LNCAP (cell line): Measurements from ENCODE around the gene ACVR1.

Experiments
- TF ChIP-seq, protein P1 (sequence below): fragments of 450-650 bp; IDR thresholded peaks from 2 replicates; pipeline ENCODE4 v1.5.1; 2017; ENCODE audit warnings: mild to moderate bottlenecking

The ACVR1 gene

DNA sequence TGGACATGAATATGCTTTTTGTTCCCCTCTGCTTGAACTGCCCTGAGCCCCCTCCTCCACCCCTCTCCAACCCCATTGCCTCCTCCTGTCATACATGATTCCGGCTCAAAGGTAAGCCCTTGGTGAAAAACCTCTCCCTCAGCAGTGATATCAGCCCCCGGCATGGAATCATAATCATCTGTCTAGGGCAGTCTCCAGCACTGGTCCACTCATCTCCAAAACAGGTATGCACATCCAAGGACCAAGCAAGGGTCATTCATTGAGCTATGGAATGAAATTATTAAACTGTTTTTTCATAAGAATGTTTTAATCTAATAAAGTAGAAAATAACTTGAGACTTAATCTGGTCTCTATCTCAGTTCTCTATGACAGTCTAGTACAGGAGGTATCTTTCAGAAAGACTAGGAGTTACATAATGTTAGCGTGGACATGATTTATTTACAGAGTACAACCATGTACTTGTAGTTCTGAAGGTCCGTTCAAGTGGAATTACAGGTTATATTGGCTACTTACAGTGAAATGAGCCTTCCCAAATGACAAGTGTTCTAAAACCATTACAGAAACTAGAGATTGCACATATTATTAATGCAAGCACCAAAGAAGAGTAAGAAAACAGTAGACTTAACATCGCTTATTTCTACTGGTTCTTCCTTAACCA is 75.2 kb downstream of the ACVR1 start:
- TF ChIP-seq, protein P1, sequence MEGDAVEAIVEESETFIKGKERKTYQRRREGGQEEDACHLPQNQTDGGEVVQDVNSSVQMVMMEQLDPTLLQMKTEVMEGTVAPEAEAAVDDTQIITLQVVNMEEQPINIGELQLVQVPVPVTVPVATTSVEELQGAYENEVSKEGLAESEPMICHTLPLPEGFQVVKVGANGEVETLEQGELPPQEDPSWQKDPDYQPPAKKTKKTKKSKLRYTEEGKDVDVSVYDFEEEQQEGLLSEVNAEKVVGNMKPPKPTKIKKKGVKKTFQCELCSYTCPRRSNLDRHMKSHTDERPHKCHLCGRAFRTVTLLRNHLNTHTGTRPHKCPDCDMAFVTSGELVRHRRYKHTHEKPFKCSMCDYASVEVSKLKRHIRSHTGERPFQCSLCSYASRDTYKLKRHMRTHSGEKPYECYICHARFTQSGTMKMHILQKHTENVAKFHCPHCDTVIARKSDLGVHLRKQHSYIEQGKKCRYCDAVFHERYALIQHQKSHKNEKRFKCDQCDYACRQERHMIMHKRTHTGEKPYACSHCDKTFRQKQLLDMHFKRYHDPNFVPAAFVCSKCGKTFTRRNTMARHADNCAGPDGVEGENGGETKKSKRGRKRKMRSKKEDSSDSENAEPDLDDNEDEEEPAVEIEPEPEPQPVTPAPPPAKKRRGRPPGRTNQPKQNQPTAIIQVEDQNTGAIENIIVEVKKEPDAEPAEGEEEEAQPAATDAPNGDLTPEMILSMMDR: no peak

DNA sequence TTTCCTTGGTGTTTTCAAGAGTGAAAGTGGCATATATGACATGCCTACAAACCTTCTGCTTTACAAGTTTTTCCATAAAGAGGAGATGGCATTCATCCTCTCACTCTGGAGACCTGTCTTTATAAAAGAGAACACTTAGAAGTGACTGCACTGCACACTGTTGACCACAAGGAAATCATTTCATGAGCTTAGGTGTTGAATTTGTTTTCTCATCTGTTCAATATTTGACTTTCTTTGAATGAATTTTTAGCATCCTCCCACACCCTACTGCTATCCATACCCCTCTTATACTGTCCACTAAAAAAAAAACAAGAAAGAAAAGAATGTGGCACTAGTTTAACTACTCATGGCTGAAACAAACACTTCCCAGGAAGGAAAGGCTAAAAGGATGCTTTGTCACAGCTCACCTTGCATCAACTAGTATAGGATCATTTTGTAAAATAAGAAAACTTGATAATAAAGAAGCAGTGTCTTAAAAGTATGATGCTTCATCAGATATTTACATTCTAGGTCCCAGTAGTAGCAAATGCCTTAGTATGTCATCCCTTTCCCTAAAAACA is 83.0 kb downstream of the ACVR1 start:
- TF ChIP-seq, protein P1: no peak

GRCh38 chr2:157792335-157793052 is 83.6 kb downstream of the ACVR1 start:
- TF ChIP-seq, protein P1: no peak

- TF ChIP-seq, protein P1: no peak
Measured at GRCh38 chr2:157790780-157791179, 85.3 kb downstream of the ACVR1 start.

- TF ChIP-seq, protein P1: no peak
Measured at GRCh38 chr2:157789933-157790511, 86.1 kb downstream of the ACVR1 start.

DNA sequence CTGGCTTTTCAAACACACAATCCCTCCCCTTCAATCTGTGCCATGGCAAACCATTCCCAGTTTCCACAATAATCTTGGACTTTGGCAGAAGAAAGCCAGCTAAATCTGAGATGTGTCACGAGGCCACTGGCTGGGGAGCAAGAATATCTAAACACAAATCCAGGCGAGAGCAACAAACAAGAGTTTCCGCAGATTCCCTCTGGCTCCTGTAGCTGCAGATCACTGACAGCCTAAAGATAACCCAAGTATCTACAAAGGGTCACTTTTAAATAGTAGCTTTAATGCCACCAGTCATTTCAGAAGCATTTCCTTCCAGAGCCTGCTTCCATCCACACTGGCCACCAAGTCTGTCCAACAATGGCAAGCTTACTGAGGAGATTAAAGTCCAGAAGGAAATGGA is 86.9 kb downstream of the ACVR1 start:
- TF ChIP-seq, protein P1: no peak

DNA sequence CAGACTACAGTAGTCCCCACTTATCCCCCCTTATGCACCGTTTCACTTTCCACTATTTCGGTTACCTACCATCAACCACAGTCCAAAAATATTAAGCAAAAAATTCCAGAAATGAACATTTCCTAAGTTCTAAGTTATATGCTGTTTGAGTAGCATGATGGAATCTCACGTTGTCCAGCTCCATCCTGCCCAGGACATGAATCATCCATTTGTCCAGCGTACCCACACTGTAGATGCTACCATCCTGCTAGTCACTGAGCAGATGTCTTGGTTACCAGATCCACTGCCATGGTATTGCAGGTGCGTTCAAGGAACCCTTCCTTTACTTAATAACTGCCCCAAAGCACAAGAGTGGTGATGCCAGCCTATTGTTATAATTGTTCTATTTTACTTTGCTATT is 87.9 kb downstream of the ACVR1 start:
- TF ChIP-seq, protein P1: no peak
